H9 (cell line): ENCODE data around the gene GRIK1. TPM values are rescaled to one million over a fixed set of nuclear protein-coding genes. Genes with fewer than 3 reads are reported as not detected.

Experiments
- DNase-seq: peaks from one replicate; pipeline ENCODE4 v3.0.0-alpha.2; 2017
- H2AFZ ChIP-seq: one replicate; pipeline ENCODE4 v1.6.1; 2013; ENCODE audit warnings: mild to moderate bottlenecking, low read length, control low read depth, moderate library complexity
- H2AK5ac ChIP-seq: 2 replicates; pipeline ENCODE4 v1.6.1; 2013; ENCODE audit warnings: low read length, control low read depth, mixed read lengths; ENCODE audit not compliant: insufficient read length
- H2BK120ac ChIP-seq: one replicate; pipeline ENCODE4 v1.6.1; 2013; ENCODE audit warnings: low read depth, mild to moderate bottlenecking, low read length, control low read depth, inconsistent platforms; ENCODE audit not compliant: poor library complexity, severe bottlenecking
- H2BK12ac ChIP-seq: 2 replicates; pipeline ENCODE4 v1.6.1; 2013; ENCODE audit warnings: low read length, control low read depth, mixed read lengths, low read depth; ENCODE audit not compliant: insufficient read length
- H2BK15ac ChIP-seq: 2 replicates; pipeline ENCODE4 v1.6.1; 2013; ENCODE audit warnings: low read depth, low read length, control low read depth
- H2BK20ac ChIP-seq: one replicate; pipeline ENCODE4 v1.6.1; 2013; ENCODE audit warnings: low read depth, mild to moderate bottlenecking, low read length, control low read depth, inconsistent platforms; ENCODE audit not compliant: poor library complexity, severe bottlenecking
- H2BK5ac ChIP-seq: 2 replicates; pipeline ENCODE4 v1.6.1; 2013; ENCODE audit warnings: low read length, control low read depth, mixed read lengths; ENCODE audit not compliant: insufficient read length
- H3K14ac ChIP-seq: 2 replicates; pipeline ENCODE4 v1.6.1; 2013; ENCODE audit warnings: low read length, control low read depth; ENCODE audit not compliant: insufficient read depth
- H3K18ac ChIP-seq: 2 replicates; pipeline ENCODE4 v1.6.1; 2013; ENCODE audit warnings: low read depth, mild to moderate bottlenecking, mixed read lengths, low read length, control low read depth; ENCODE audit not compliant: insufficient read length
- H3K23ac ChIP-seq: 2 replicates; pipeline ENCODE4 v1.6.1; 2013; ENCODE audit warnings: low read length, control low read depth, mixed read lengths, low read depth; ENCODE audit not compliant: insufficient read length
- H3K23me2 ChIP-seq: 2 replicates; pipeline ENCODE4 v1.6.1; 2013; ENCODE audit warnings: low read depth, mild to moderate bottlenecking, mixed read lengths, low read length, control low read depth; ENCODE audit not compliant: insufficient read length, poor library complexity, severe bottlenecking
- H3K27ac ChIP-seq: 2 replicates; pipeline ENCODE4 v1.5.1; 2013; ENCODE audit warnings: low read length, control low read depth, mixed read lengths, low read depth; ENCODE audit not compliant: insufficient read length
- H3K27me3 ChIP-seq: 2 replicates; pipeline ENCODE4 v1.6.1; 2013; ENCODE audit warnings: low read length, control low read depth, inconsistent platforms; ENCODE audit not compliant: insufficient read depth
- H3K4ac ChIP-seq: 2 replicates; pipeline ENCODE4 v1.6.1; 2013; ENCODE audit warnings: low read depth, mild to moderate bottlenecking, control low read depth, inconsistent platforms, low read length, moderate library complexity
- H3K4me1 ChIP-seq: 2 replicates; pipeline ENCODE4 v1.6.1; 2013; ENCODE audit warnings: low read length, control low read depth, inconsistent platforms; ENCODE audit not compliant: insufficient read depth
- H3K4me2 ChIP-seq: 2 replicates; pipeline ENCODE4 v1.6.1; 2013; ENCODE audit warnings: low read length, control low read depth, mixed read lengths; ENCODE audit not compliant: insufficient read length, insufficient read depth
- H3K56ac ChIP-seq: 2 replicates; pipeline ENCODE4 v1.6.1; 2013; ENCODE audit warnings: low read depth, mild to moderate bottlenecking, mixed read lengths, low read length, control low read depth; ENCODE audit not compliant: insufficient read length
- H3K79me1 ChIP-seq: 2 replicates; pipeline ENCODE4 v1.6.1; 2013; ENCODE audit warnings: low read depth, mild to moderate bottlenecking, moderate library complexity, low read length, control low read depth, inconsistent platforms; ENCODE audit not compliant: insufficient read depth, poor library complexity, severe bottlenecking
- H3K79me2 ChIP-seq: 2 replicates; pipeline ENCODE4 v1.6.1; 2013; ENCODE audit warnings: low read length, control low read depth, inconsistent platforms; ENCODE audit not compliant: insufficient read depth
- H3K9ac ChIP-seq: 2 replicates; pipeline ENCODE4 v1.6.1; 2013; ENCODE audit warnings: low read length, control low read depth, mixed read lengths; ENCODE audit not compliant: insufficient read length; ENCODE audit errors: extremely low read depth
- H3K9me3 ChIP-seq: one replicate; pipeline ENCODE4 v1.6.1; 2013; ENCODE audit warnings: low read depth, low read length, inconsistent platforms; ENCODE audit not compliant: control insufficient read depth
- H3T11ph ChIP-seq: one replicate; pipeline ENCODE4 v1.6.1; 2013; ENCODE audit warnings: mild to moderate bottlenecking, low read length, control low read depth, inconsistent platforms
- H4K20me1 ChIP-seq: one replicate; pipeline ENCODE4 v1.6.1; 2013; ENCODE audit not compliant: control insufficient read depth, insufficient read length, insufficient read depth
- H4K5ac ChIP-seq: 2 replicates; pipeline ENCODE4 v1.6.1; 2013; ENCODE audit warnings: low read depth, mild to moderate bottlenecking, mixed read lengths, low read length, control low read depth; ENCODE audit not compliant: insufficient read length
- H4K8ac ChIP-seq: replicated peaks from 2 replicates; pipeline ENCODE4 v1.6.1; 2013; ENCODE audit warnings: low read length, control low read depth, mixed read lengths, low read depth; ENCODE audit not compliant: insufficient read length
- H4K91ac ChIP-seq: 2 replicates; pipeline ENCODE4 v1.6.1; 2013; ENCODE audit warnings: low read depth, mild to moderate bottlenecking, moderate library complexity, mixed read lengths, low read length, control low read depth; ENCODE audit not compliant: insufficient read length
- H3K27ac Mint-ChIP-seq, 3 experiments: 2 replicates in 2 of 3; 3 replicates in 1 of 3; pipeline ENCODE4 v1.8.0; 2020 to 2021; ENCODE audit warnings: mixed read lengths in 3 of 3, mild to moderate bottlenecking in 1 of 3, moderate library complexity in 1 of 3
- H3K27me3 Mint-ChIP-seq: 2 replicates; pipeline ENCODE4 v1.8.0; 2021; ENCODE audit warnings: low read depth, mild to moderate bottlenecking, moderate library complexity, mixed read lengths
- H3K36me3 Mint-ChIP-seq, 3 experiments: 2 replicates in 2 of 3; 3 replicates in 1 of 3; pipeline ENCODE4 v1.8.0; 2020 to 2021; ENCODE audit warnings: low read depth in 3 of 3, mixed read lengths in 3 of 3; ENCODE audit not compliant: insufficient read depth in 1 of 3
- H3K4me1 Mint-ChIP-seq, 2 experiments: 2 replicates each; pipeline ENCODE4 v1.8.0; 2020; ENCODE audit warnings: mixed read lengths in 2 of 2
- H3K4me3 Mint-ChIP-seq, 2 experiments: 2 replicates in 1 of 2; 3 replicates in 1 of 2; pipeline ENCODE4 v1.8.0; 2020 to 2021; ENCODE audit warnings: mild to moderate bottlenecking in 2 of 2, mixed read lengths in 2 of 2, moderate library complexity in 1 of 2
- H3K9me3 Mint-ChIP-seq, 2 experiments: 2 replicates in 1 of 2; 3 replicates in 1 of 2; pipeline ENCODE4 v1.8.0; 2020; ENCODE audit warnings: mild to moderate bottlenecking in 2 of 2, mixed read lengths in 2 of 2, moderate library complexity in 1 of 2
- WGBS: extraction: QIAGEN DNeasy Blood & Tissue Kit; methylation state at CpG from one replicate; pipeline ENCODE4 v1.1.7; 2013; ENCODE audit warnings: missing lambda C conversion rate, low lambda C conversion rate, mixed read lengths; ENCODE audit not compliant: insufficient read length; ENCODE audit errors: extremely low coverage; 5-methylcytosine and 5-hydroxymethylcytosine counted together
- total RNA-seq: library from RNA; stranded (reverse); gene quantifications from 2 replicates; pipeline ENCODE4 v1.2.1, GENCODE V29; 2021
- TF ChIP-seq, protein P1 (sequence below): fragments of 200-600 bp; sonication (generic); conservative IDR thresholded peaks from 3 replicates; pipeline ENCODE4 v1.8.0; 2021; ENCODE audit warnings: antibody characterized with exemption, mild to moderate bottlenecking

GRIK1 gene
- total RNA-seq, 1 experiment from 2014 or later = not detected

DNA sequence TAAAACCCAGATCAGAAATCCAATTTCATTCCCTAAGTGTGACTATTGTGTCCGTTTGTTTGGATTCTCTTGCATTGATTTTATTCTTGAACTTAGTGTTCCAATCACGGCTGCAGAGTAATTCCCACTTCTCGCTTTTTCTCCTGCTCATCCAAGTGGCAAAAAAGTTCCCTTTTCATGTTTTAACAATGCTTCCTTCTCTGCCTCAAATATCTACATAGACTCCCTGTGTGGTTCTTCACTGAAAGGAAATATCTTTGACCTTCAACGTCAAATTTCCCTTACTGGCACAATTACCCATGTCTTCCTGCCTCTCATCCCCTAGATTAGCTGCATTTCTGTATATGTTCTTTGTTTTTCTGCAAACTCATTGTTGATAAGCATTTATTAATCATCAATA lies 335.7 kb downstream of the GRIK1 start:
- Histone ChIP-seq H4K91ac (no peak overlapping the region), H3K79me1 (no peaks in the 10 kb centered on the region), H3K4me2 (no peak overlapping the region), H3K56ac (no peak overlapping the region), H4K5ac (no peak overlapping the region), H2BK120ac (no peak overlapping the region), H3T11ph (no peak overlapping the region), H3K14ac (no peak overlapping the region), H3K4me1 (no peaks in the 10 kb centered on the region), H4K20me1 (no peaks in the 10 kb centered on the region), H2BK12ac (no peak overlapping the region), H3K9ac (no peak overlapping the region), H2BK5ac (no peak overlapping the region), H2BK15ac (no peak overlapping the region), H3K9me3 (no peaks in the 10 kb centered on the region), H2AFZ (no peak overlapping the region), H4K8ac (no peak overlapping the region), H3K27ac (no peak overlapping the region), H3K4ac (no peak overlapping the region), H3K18ac (no peak overlapping the region), H2BK20ac (no peak overlapping the region), H3K23me2 (no peaks in the 10 kb centered on the region), H3K23ac (no peak overlapping the region), H3K79me2 (no peaks in the 10 kb centered on the region), H2AK5ac (no peak overlapping the region), H3K27me3 (no peaks in the 10 kb centered on the region)
- Mint-ChIP-seq H3K36me3 (no peaks in the 10 kb centered on the region), H3K27ac (no peak overlapping the region), H3K27me3 (no peaks in the 10 kb centered on the region), H3K4me3 (no peak overlapping the region), H3K9me3 (peaks cover 0 to 5% of the 10 kb centered on the region in 2 experiments; a peak in 1 of 5 replicates), H3K4me1 (peaks cover 2 to 7% of the 10 kb centered on the region in 2 experiments; a peak in 3 of 4 replicates)
- TF ChIP-seq, protein P1, sequence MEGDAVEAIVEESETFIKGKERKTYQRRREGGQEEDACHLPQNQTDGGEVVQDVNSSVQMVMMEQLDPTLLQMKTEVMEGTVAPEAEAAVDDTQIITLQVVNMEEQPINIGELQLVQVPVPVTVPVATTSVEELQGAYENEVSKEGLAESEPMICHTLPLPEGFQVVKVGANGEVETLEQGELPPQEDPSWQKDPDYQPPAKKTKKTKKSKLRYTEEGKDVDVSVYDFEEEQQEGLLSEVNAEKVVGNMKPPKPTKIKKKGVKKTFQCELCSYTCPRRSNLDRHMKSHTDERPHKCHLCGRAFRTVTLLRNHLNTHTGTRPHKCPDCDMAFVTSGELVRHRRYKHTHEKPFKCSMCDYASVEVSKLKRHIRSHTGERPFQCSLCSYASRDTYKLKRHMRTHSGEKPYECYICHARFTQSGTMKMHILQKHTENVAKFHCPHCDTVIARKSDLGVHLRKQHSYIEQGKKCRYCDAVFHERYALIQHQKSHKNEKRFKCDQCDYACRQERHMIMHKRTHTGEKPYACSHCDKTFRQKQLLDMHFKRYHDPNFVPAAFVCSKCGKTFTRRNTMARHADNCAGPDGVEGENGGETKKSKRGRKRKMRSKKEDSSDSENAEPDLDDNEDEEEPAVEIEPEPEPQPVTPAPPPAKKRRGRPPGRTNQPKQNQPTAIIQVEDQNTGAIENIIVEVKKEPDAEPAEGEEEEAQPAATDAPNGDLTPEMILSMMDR = no peak
- no CpG with 5 or more reads among the region's 4 CpGs for WGBS
- no peak for DNase-seq
